Panc1 (cell line): Measurements from ENCODE around the gene IGFBP7. TPM values are rescaled to one million over a fixed set of nuclear protein-coding genes. Genes with fewer than 3 reads are reported as not detected.

ENCODE experiments used
- ATAC-seq: fragments of 200-7000 bp; cut with Tn5 transposase; 2 replicates; pipeline ENCODE4 v1.9.1; 2020; ENCODE audit warnings: mild to moderate bottlenecking, moderate library complexity
- BruUV-seq: library from RNA; stranded (reverse); fragments of 400-500 nt; replicated peaks from 2 replicates; lab custom pipeline; 2021; lab: Mats Ljungman, UMichigan
- CTCF ChIA-PET: fragments of 300-600 bp; sonication (Branson Sonifier 250); formaldehyde crosslinking; loops from one replicate; lab custom pipeline; 2022; ENCODE audit warnings: antibody characterized with exemption; lab: Charles Lee
- POLR2A ChIA-PET: fragments of 300-600 bp; sonication (Branson Sonifier 250); formaldehyde crosslinking; loops from one replicate; lab custom pipeline; 2022; ENCODE audit warnings: antibody characterized with exemption; lab: Charles Lee
- DNase-seq: peaks from one replicate; pipeline ENCODE4 v3.0.0-alpha.2; 2010; ENCODE audit warnings: low read depth, low spot score
- H3K27ac ChIP-seq: 2 replicates; pipeline ENCODE4 v1.5.1; 2011; ENCODE audit warnings: mild to moderate bottlenecking, low read length, inconsistent platforms
- H3K27me3 ChIP-seq: fragments of 200-500 bp; sonication (Bioruptor generic); 2 replicates; pipeline ENCODE4 v1.6.0; 2014; ENCODE audit warnings: low read length, inconsistent platforms; ENCODE audit not compliant: control insufficient read depth, insufficient read depth
- H3K36me3 ChIP-seq: fragments of 200-500 bp; sonication (Bioruptor generic); 2 replicates; pipeline ENCODE4 v1.5.1; 2014; ENCODE audit warnings: inconsistent platforms, mild to moderate bottlenecking, low read length, moderate library complexity; ENCODE audit not compliant: control insufficient read depth, insufficient read depth
- H3K4me1 ChIP-seq: 2 replicates; pipeline ENCODE4 v1.5.1; 2011; ENCODE audit warnings: inconsistent platforms, mild to moderate bottlenecking, low read length, moderate library complexity; ENCODE audit not compliant: control insufficient read depth, insufficient read depth
- H3K4me3 ChIP-seq, 2 experiments: 2 replicates each; pipeline ENCODE4 v1.5.1; 2011 to 2012; ENCODE audit warnings: low read depth in 2 of 2, low read length in 2 of 2, mild to moderate bottlenecking in 2 of 2, inconsistent platforms in 1 of 2, moderate library complexity in 1 of 2
- H3K9me3 ChIP-seq: fragments of 200-500 bp; sonication (Bioruptor generic); 2 replicates; pipeline ENCODE4 v1.5.1; 2014; ENCODE audit warnings: low read depth, mild to moderate bottlenecking, inconsistent platforms, low read length, moderate library complexity; ENCODE audit not compliant: control insufficient read depth, insufficient read depth
- CTCF ChIP-seq: fragments of 450-650 bp; IDR thresholded peaks from 2 replicates; pipeline ENCODE4 v1.5.1; 2017; ENCODE audit warnings: mild to moderate bottlenecking
- POLR2AphosphoS5 ChIP-seq: IDR thresholded peaks from 2 replicates; pipeline ENCODE4 v1.6.1; 2012; ENCODE audit warnings: mild to moderate bottlenecking, low read depth, low read length, moderate library complexity
- REST ChIP-seq, 2 experiments: IDR thresholded peaks; 2 replicates each; pipeline ENCODE4 v1.6.1; 2011 to 2012; ENCODE audit warnings: low read depth in 2 of 2, control low read depth in 1 of 2, low read length in 1 of 2, mild to moderate bottlenecking in 1 of 2, moderate library complexity in 1 of 2; ENCODE audit not compliant: insufficient read depth in 1 of 2
- SIN3A ChIP-seq: IDR thresholded peaks from 2 replicates; pipeline ENCODE4 v1.6.1; 2012; ENCODE audit warnings: low read depth, mild to moderate bottlenecking, low read length, moderate library complexity, borderline replicate concordance; ENCODE audit not compliant: insufficient read depth
- TCF7L2 ChIP-seq: IDR thresholded peaks from 2 replicates; pipeline ENCODE4 v1.6.1; 2011; ENCODE audit warnings: mild to moderate bottlenecking, low read depth, low read length, inconsistent platforms
- in situ Hi-C: cut with HindIII; loops from 2 replicates; pipeline ENCODE4 v1.10.0; 2016; ENCODE audit warnings: low sequenced_read_pairs, low pct_unique_long_range_greater_than_20kb
- intact Hi-C: fragments of 100-400 bp; cut with micrococcal nuclease; formaldehyde crosslinking; loops from one replicate; pipeline ENCODE4 v1.10.0; 2022; ENCODE audit not compliant: unreplicated experiment
- total RNA-seq: library from RNA; stranded (reverse); gene quantifications from one replicate; pipeline ENCODE4 v1.2.1, GENCODE V29; 2021; ENCODE audit not compliant: unreplicated experiment

The IGFBP7 gene
- total RNA-seq, 1 experiment from 2014 or later = 9.5 TPM

- BruUV-seq = no TSS peak
- DNase-seq = no peak
- ATAC-seq = no peak
- ChIA-PET CTCF (interaction anchor here (0.6 kb wide), 1 partner anchor 227 kb away, joined by 6 read pairs; no protein-coding TSS in a partner anchor), POLR2A (no interaction called here)
- no peak overlapping the region for H3K4me3 ChIP-seq
- H3K27me3 ChIP-seq = no peaks in the 10 kb centered on the region
- H3K36me3 ChIP-seq = no peaks in the 10 kb centered on the region
- intact Hi-C loops = no loop called here
- TF ChIP-seq POLR2AphosphoS5 = no peak
- no peak for TF ChIP-seq SIN3A
- TF ChIP-seq CTCF = no peak
- TF ChIP-seq REST (IDR thresholded peaks at IDR 0.05; ENCODE audit: insufficient read depth in 1 of 2, low read depth in 2 of 2, low read length in 1 of 2) = no peak
- no peak for TF ChIP-seq TCF7L2
- in situ Hi-C loops = no loop called here
- H3K4me1 ChIP-seq = no peaks in the 10 kb centered on the region
- H3K9me3 ChIP-seq = no peaks in the 10 kb centered on the region
- H3K27ac ChIP-seq = no peak overlapping the region
Measured at GRCh38 chr4:57131849-57132742, 21.9 kb upstream of the IGFBP7 start.

GRCh38 chr4:57129477-57129876 lies 19.3 kb upstream of the IGFBP7 start:
- CTCF ChIA-PET = no interaction called here

More at GRCh38 chr4:57129477-57129876, 19.3 kb upstream of the IGFBP7 start:
- Histone ChIP-seq H3K9me3 (no peaks in the 10 kb centered on the region), H3K4me1 (no peaks in the 10 kb centered on the region), H3K27me3 (no peaks in the 10 kb centered on the region), H3K27ac (no peak overlapping the region), H3K36me3 (no peaks in the 10 kb centered on the region), H3K4me3 (no peak overlapping the region)
- DNase-seq (no peak), ATAC-seq (no peak)
- POLR2A ChIA-PET = no interaction called here
- intact Hi-C loops (no loop called here), in situ Hi-C loops (no loop called here)
- TF ChIP-seq POLR2AphosphoS5 = no peak
- no peak for TF ChIP-seq TCF7L2
- no peak for TF ChIP-seq REST (IDR thresholded peaks at IDR 0.05; ENCODE audit: insufficient read depth in 1 of 2, low read depth in 2 of 2, low read length in 1 of 2)
- no peak for TF ChIP-seq SIN3A
- TF ChIP-seq CTCF = no peak
- BruUV-seq = no TSS peak
